GM04504 (cell line): ENCODE measurements around the gene SLC2A9.
"Not testable (repeated sequence)": the region's sequence is repeated elsewhere in the genome, so short reads cannot be mapped to it uniquely, and the experiment has no call there.

ENCODE experiments used
- DNase-seq: peaks from one replicate; pipeline ENCODE4 v3.0.0-alpha.2; 2012; ENCODE audit warnings: low read depth

SLC2A9 gene

GRCh38 chr4:9927341-9928007 is 93.8 kb downstream of the SLC2A9 start:
- DNase-seq = no peak

DNA sequence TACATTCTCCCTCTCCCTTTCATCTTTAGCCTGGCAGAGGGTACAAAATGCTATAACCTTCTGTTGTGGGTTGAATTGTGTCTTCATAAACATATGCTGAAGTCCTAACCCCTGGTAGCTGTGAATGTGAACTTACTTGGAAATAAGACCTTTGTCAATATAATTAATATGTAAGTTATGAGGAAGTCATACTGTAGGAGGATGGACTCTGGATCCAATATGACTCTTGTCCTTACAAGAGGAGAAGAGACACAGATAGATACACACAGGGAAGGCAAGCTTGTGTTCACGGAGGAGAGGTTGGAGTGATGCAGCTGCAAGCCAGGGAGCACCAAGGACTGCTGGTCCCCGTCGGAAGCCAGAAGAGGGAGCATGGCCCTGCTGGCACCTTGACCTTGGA is 94.7 kb downstream of the SLC2A9 start:
- no peak for DNase-seq

- no peak for DNase-seq
These were observed 95.4 kb downstream of the SLC2A9 start for GRCh38 chr4:9925750-9926439.

DNA sequence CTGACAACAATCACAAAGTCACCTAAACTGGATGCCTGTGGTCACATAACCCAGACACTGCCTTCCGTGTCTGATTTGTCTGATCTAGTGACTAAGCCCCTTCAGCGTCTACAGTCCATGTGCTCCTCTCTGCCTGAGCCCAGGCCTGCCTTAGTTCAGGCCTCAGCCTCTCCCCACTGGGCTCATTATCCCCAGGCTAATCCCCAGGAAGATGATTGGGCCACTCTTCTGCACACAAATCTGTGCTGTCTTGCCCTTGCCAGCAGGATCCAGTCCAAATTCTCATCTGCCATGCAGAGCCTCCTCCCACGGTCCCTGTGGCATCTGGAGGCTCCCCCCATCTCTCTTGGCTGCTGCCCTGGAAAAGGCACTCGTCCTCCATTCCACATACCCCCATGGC is 96.5 kb downstream of the SLC2A9 start:
- peak; percentile 1 for DNase-seq

GRCh38 chr4:9923195-9923812 is 98.0 kb downstream of the SLC2A9 start:
- DNase-seq = no peak

GRCh38 chr4:9921326-9921725 is 100.0 kb downstream of the SLC2A9 start:
- DNase-seq = no peak

DNA sequence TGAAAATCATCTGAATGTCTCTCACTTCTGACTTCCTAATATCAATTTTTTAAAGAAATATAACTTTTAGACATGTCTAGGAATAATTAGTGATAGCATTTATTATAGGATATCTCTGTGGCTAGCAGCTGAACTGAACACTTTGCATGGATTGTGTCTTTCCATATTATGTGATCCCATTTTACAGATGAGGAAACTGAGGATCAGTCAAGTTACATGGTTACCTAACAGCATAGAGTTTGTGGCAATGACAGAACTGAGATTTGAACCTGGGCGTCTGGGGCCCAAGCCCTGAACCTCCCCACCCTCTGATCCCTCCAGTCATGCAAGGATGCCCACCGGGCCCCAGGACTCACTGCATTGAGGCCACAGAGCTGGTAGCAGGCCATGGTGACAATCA is 101.3 kb downstream of the SLC2A9 start:
- DNase-seq = no peak

GRCh38 chr4:9919047-9919446 is 102.2 kb downstream of the SLC2A9 start:
- no peak for DNase-seq

- DNase-seq = no peak
These were observed 102.8 kb downstream of the SLC2A9 start for GRCh38 chr4:9918484-9918883.

DNA sequence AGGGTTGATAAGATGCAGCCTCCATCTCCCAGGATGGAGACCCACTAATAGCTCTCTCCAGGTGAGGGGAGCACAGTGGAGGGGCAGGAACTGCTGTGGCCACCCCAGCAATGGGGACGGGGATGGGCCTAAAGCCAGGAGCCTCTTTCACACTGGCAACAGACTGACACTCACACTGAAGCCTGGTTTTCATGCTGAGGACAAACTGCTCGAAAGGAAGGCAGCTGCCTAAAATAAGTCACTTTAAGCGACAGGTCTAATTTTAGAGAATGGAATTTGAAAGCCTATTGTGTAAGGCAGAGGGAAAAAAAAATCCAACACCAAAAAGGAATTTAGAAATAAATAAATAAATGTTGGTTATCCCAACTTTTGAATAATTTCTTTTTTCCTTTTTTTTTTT is 104.4 kb downstream of the SLC2A9 start:
- no peak for DNase-seq

GRCh38 chr4:9916346-9916745 is 105.0 kb downstream of the SLC2A9 start:
- no peak for DNase-seq

- no peak for DNase-seq
These were observed 107.5 kb downstream of the SLC2A9 start for GRCh38 chr4:9913846-9914245.

DNA sequence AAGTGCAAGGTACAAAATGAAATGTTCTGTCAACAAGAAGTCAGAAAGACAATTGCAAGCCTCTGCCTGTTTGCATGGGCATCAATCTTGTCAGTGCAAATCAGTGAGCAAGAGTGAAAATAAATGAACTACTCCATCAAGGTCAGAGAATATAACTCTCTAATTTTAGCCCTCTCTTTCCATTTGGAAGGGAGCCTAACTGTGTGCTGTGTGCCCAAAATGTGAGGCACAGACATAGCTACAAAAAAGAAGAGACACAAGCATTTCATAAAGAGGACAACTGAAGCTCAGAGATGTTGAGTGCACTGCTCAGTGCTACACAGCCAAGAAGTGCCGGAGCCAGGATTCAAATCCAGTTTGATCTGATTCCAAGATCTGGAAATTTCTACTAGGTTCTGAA is 114.3 kb downstream of the SLC2A9 start:
- no peak for DNase-seq

DNA sequence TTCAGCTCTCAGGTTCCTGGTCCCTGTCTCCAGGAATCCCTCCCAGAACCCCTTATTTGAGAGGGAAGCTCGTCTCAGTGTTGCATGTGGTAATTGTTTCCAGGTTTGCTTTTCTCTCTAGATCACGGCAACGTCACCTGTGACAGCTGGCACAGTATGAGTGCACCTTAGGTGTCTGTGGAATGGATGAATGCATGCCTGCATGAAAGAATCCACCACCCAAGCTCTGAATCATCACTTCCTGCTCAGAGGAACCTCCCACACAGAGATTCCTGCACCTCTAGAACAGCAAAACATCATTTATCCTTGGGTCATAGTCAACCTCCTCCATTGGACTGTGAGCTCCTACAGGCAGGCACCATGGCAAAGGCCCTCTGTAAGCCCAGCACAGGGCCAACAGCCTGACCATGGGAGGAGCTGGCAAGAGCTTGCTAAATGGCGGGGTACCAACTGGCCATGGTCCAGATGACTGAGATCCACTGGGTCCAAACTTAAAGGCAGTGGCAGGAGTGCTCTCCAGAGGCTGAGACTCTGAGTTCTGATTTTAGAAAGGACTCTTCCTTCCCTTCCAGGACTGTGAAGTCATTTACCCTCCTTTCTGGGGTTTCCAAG is 116.2 kb downstream of the SLC2A9 start:
- DNase-seq = no peak

- no peak for DNase-seq
These were observed 118.0 kb downstream of the SLC2A9 start for GRCh38 chr4:9903317-9903716.

GRCh38 chr4:9901257-9901656 is 120.0 kb downstream of the SLC2A9 start:
- DNase-seq = no peak

DNA sequence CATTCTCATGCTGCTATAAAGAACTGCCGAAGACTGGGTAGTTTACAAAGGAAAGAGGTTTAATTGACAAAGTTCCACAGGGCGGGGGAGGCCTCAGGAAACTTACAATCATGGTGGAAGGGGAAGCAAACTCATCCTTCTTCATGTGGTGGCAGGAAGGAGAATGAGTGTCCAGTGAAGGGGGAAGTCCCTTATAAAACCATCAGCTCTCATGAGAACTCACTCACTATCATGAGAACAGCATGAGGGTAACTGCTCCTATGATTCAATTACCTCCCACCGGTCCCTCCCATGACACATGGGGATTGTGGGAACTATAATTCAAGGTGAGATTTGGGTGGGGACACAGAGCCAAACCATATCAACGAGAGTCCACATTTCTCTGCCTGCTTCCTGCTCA is 120.7 kb downstream of the SLC2A9 start:
- DNase-seq = not testable (repeated sequence)

DNA sequence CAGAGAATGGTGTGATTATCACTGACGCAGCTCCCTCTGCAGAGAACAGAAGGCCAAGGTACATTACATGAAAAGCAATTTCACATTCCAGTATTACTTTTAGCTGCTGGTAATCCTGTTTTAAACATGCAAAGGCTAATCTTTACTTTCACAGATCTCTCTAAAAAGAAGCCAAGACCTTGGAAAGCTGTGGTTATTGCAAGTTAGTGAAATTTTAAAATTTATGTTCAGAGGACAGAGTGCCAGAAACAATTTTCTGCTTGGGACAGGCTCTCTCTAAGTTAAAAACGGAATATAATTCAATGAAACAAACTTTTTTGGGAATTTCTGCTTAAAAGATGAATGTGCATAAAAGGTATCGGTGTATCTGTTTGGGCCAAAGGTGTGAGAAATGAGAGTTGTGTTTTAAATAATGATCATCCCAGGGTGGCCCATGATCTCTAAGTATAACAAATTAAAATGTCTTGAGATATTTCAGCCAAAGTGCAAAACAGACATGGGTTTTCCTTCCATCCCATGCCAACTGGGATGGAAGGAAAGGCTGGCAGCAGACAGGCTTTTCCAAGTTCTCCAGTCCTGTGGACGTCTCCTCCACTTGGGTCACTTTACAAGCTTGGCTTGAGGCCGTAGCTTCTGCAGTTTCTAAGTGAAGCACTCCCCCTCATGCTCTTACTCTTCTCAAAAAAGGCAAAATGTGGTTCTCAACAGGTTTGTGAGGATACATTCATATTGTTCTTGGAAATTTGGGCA is 121.8 kb downstream of the SLC2A9 start:
- DNase-seq = no peak

DNA sequence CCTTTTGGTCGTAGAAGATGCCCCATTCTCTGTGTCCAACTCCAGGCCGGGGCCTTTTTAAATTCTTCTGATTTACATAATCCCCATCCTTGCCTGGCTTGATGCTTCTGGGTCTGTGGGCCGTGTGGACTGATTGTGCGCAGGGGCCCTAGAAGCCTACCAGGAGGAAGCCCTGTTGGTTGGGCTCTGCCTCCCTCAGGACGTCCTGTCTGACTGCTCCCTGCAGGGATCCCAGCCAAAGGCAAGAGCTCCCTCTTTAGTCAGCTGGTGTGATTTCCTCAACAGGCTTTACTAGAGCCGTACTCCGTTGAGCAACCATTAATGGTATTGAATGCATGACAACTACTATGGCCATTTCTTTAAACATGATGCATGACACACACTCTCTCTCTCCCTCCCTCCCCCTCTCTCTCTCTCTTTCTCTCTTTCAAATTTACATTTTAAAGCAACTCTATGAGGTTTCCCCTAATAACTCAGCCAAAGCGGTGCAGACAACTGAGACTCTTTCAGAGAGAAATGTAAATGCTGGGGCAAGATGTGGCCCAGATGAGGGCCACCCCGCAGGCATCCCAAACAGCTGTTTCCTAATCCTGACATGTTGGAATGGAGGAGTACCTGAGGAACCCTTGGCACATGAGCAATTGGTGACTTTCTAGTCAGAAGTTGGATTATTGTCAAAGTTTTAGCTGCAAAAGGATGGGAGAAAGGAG is 122.5 kb downstream of the SLC2A9 start:
- DNase-seq = no peak

GRCh38 chr4:9895333-9895705 is 126.0 kb downstream of the SLC2A9 start:
- no peak for DNase-seq

DNA sequence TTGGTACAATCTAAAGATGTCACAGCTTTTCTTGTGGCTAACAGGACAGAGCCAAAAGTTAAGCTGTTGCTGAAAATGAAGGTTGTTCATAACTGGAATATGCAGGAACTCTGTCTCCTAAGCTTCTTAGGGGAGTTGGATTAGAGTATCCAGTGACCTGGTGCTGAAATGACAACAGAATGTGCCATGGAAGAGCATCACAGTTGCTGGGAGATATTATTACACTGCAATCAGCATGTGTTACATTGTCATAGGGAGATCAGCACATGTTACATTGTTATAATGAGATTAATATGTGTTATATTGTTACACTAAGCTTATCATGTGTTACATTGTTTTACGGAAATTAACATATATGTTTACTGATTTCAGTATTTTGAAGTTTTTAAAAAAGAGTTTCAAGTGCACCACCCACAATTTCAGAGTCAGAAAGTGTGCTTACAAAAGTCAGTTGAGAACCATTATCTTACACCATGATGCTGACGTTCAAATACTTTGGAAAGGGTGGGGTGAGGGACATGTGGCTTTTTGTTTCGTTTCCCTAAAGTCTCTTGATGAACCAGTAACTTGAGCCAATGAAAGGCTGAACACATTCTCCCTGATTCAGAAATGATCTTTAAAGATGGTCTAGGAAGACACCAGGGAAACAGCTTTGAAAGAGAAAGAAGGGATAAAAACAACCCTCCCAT is 126.5 kb downstream of the SLC2A9 start:
- DNase-seq = no peak
